Esophagus muscularis mucosa (tissue), 3 donors: ENCODE data around the gene TMPRSS9.

ENCODE experiments used
- POLR2AphosphoS5 ChIP-seq, 2 donors: sonication (generic); formaldehyde crosslinking; IDR thresholded peaks; one replicate each; pipeline ENCODE4 v1.6.1; 2017; ENCODE audit warnings: antibody characterized with exemption in 2 of 2
- TF ChIP-seq, protein P1 (sequence below), 3 experiments: fragments of 200-600 bp in 2 of 3; fragments of 450-650 bp in 1 of 3; sonication (generic) in 2 of 3; IDR thresholded peaks; one replicate each; pipeline ENCODE4 v1.5.1; 2017 to 2019; ENCODE audit warnings: antibody characterized with exemption in 3 of 3, mild to moderate bottlenecking in 2 of 3, moderate library complexity in 1 of 3

DNA sequence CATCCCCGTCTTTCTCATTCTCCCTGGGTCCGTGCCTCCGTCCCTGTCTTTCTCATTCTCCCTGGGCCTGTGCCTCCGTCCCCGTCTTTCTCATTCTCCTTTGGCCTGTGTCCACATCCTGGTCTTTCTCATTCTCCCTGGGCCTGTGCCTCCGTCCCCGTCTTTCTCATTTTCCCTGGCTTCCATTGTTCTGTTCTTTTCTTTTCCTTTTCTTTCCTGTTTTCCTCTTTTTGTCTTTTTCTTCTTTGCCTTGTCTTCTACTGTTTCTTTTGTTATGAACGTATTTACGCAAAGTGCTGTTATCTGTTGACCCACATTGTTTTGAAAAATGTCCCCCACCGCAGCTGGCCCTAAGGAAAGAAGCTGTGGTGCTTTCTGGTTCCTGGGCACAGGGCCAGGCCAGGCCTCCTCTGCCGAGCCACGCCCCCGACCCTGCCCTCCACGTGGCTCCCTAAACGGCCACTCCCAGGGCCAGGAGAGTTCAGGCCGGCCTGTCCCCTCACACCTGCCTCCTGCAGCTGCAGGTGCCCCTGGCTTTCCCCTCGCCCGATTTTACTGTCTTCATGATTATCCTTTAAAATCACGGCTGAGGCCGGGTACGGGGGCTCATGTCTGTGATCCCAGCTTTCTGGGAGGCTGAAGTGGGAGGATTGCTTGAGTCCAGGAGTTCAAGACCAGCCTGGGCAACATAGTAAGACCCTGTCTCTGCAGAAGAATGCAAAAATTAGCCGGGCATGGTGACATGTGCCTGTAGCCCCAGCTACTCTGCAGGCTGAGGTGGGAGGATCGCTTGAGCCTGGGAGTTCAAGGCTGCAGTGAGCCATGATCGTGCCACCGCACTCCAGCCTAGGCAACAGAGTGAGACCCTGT, 14.0 kb upstream of the TMPRSS9 start:
- TF ChIP-seq, protein P1, sequence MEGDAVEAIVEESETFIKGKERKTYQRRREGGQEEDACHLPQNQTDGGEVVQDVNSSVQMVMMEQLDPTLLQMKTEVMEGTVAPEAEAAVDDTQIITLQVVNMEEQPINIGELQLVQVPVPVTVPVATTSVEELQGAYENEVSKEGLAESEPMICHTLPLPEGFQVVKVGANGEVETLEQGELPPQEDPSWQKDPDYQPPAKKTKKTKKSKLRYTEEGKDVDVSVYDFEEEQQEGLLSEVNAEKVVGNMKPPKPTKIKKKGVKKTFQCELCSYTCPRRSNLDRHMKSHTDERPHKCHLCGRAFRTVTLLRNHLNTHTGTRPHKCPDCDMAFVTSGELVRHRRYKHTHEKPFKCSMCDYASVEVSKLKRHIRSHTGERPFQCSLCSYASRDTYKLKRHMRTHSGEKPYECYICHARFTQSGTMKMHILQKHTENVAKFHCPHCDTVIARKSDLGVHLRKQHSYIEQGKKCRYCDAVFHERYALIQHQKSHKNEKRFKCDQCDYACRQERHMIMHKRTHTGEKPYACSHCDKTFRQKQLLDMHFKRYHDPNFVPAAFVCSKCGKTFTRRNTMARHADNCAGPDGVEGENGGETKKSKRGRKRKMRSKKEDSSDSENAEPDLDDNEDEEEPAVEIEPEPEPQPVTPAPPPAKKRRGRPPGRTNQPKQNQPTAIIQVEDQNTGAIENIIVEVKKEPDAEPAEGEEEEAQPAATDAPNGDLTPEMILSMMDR (IDR thresholded peaks at IDR 0.05): no peak
- TF ChIP-seq POLR2AphosphoS5 (IDR thresholded peaks at IDR 0.05): no peak
